ENCODE measurements around the gene SLC16A7. TPM values are rescaled to one million over a fixed set of nuclear protein-coding genes. Genes with fewer than 3 reads are reported as not detected.

SLC16A7 gene
- total RNA-seq, 1 experiment from 2014 or later = 2.7 TPM

- TF ChIP-seq CTCF (conservative IDR thresholded peaks at IDR 0.05) = no peak
- TF ChIP-seq EZH2 (IDR thresholded peaks at IDR 0.05; ENCODE audit: low read depth) = no peak
- Histone ChIP-seq H3K4me3 (no peak overlapping the region), H3F3A (ENCODE audit: insufficient read depth, low read depth) (no peaks in the 10 kb centered on the region), H3K36me3 (ENCODE audit: low read depth) (no peaks in the 10 kb centered on the region), H3K9me2 (ENCODE audit: insufficient read depth) (peaks cover 3% of the 10 kb centered on the region; the same call in 1 of the 2 replicates), H3K4me1 (replicated peaks; ENCODE audit: insufficient read depth) (no peaks in the 10 kb centered on the region), H3K27ac (no peak overlapping the region), H3K79me2 (ENCODE audit: low read depth) (no peaks in the 10 kb centered on the region), H3K4me2 (no peak overlapping the region), H3K9me3 (ENCODE audit: insufficient read depth, low read depth) (no peaks in the 10 kb centered on the region), H2AFZ (no peak overlapping the region), H3K27me3 (ENCODE audit: insufficient read depth, low read depth) (no peaks in the 10 kb centered on the region), H4K20me1 (ENCODE audit: insufficient read depth) (no peaks in the 10 kb centered on the region)
- no TSS peak for BruUV-seq (replicated peaks)
- POLR2A ChIA-PET (ENCODE audit: unreplicated experiment) = no interaction called here
- intact Hi-C loops (cut with micrococcal nuclease; ENCODE audit: unreplicated experiment) = no loop called here
- CTCF ChIA-PET = no interaction called here
- DNase-seq = no peak
These were observed 114.3 kb downstream of the SLC16A7 start for GRCh38 chr12:59710004-59710628.

GRCh38 chr12:59710964-59711363 lies 115.1 kb downstream of the SLC16A7 start:
- TF ChIP-seq EZH2 (IDR thresholded peaks at IDR 0.05; ENCODE audit: low read depth) = no peak
- no peak for TF ChIP-seq CTCF (conservative IDR thresholded peaks at IDR 0.05)
- no peak for DNase-seq
- Histone ChIP-seq H3K27ac (no peak overlapping the region), H3K4me1 (replicated peaks; ENCODE audit: insufficient read depth) (no peaks in the 10 kb centered on the region), H3K9me2 (ENCODE audit: insufficient read depth) (peaks cover 3% of the 10 kb centered on the region; the same call in 1 of the 2 replicates), H2AFZ (no peak overlapping the region), H4K20me1 (ENCODE audit: insufficient read depth) (no peaks in the 10 kb centered on the region), H3K9me3 (ENCODE audit: insufficient read depth, low read depth) (no peaks in the 10 kb centered on the region), H3K4me3 (no peak overlapping the region), H3K36me3 (ENCODE audit: low read depth) (no peaks in the 10 kb centered on the region), H3K4me2 (no peak overlapping the region), H3F3A (ENCODE audit: insufficient read depth, low read depth) (no peaks in the 10 kb centered on the region), H3K79me2 (ENCODE audit: low read depth) (no peaks in the 10 kb centered on the region), H3K27me3 (ENCODE audit: insufficient read depth, low read depth) (no peaks in the 10 kb centered on the region)
- no TSS peak for BruUV-seq (replicated peaks)
- POLR2A ChIA-PET (ENCODE audit: unreplicated experiment) = no interaction called here
- CTCF ChIA-PET = no interaction called here
- intact Hi-C loops (cut with micrococcal nuclease; ENCODE audit: unreplicated experiment) = no loop called here

GRCh38 chr12:59715434-59715833 lies 119.6 kb downstream of the SLC16A7 start:
- Histone ChIP-seq H3K4me3 (no peak overlapping the region), H4K20me1 (ENCODE audit: insufficient read depth) (no peaks in the 10 kb centered on the region), H3F3A (ENCODE audit: insufficient read depth, low read depth) (no peaks in the 10 kb centered on the region), H3K9me2 (ENCODE audit: insufficient read depth) (no peaks in the 10 kb centered on the region), H3K4me2 (no peak overlapping the region), H3K27ac (no peak overlapping the region), H3K27me3 (ENCODE audit: insufficient read depth, low read depth) (no peaks in the 10 kb centered on the region), H3K4me1 (replicated peaks; ENCODE audit: insufficient read depth) (no peaks in the 10 kb centered on the region), H2AFZ (no peak overlapping the region), H3K36me3 (ENCODE audit: low read depth) (no peaks in the 10 kb centered on the region), H3K79me2 (ENCODE audit: low read depth) (no peaks in the 10 kb centered on the region), H3K9me3 (ENCODE audit: insufficient read depth, low read depth) (no peaks in the 10 kb centered on the region)
- DNase-seq = no peak
- no TSS peak for BruUV-seq (replicated peaks)
- POLR2A ChIA-PET (ENCODE audit: unreplicated experiment) = no interaction called here
- CTCF ChIA-PET = no interaction called here
- TF ChIP-seq EZH2 (IDR thresholded peaks at IDR 0.05; ENCODE audit: low read depth) (no peak), CTCF (conservative IDR thresholded peaks at IDR 0.05) (no peak)
- intact Hi-C loops (cut with micrococcal nuclease; ENCODE audit: unreplicated experiment) = no loop called here
